GM12878 (cell line): Measurements from ENCODE around the gene CSF1.

Experiments used
- EP300 ChIP-seq, 2 experiments: fragments of 150-350 bp in 1 of 2; IDR thresholded peaks; 2 replicates each; pipeline ENCODE4 v1.6.1; 2011 to 2012; ENCODE audit warnings: low read depth in 2 of 2, low read length in 2 of 2, borderline replicate concordance in 1 of 2, improper control_type of control experiment in 1 of 2, inconsistent platforms in 1 of 2; ENCODE audit not compliant: control insufficient read depth in 1 of 2
- FOS ChIP-seq: IDR thresholded peaks from 3 replicates; pipeline ENCODE4 v1.6.1; 2011; ENCODE audit warnings: borderline replicate concordance; ENCODE audit not compliant: insufficient read length; ENCODE audit errors: extremely low read depth
- HDAC2 ChIP-seq: fragments of 200-600 bp; sonication (generic); IDR thresholded peaks from 2 replicates; pipeline ENCODE4 v1.6.1; 2017
- HDGF ChIP-seq: fragments of 450-650 bp; IDR thresholded peaks from 2 replicates; pipeline ENCODE4 v1.6.1; 2016; ENCODE audit warnings: antibody characterized with exemption
- JUND ChIP-seq: IDR thresholded peaks from 2 replicates; pipeline ENCODE4 v1.6.1; 2012; ENCODE audit warnings: low read depth, mild to moderate bottlenecking, low read length, improper control_type of control experiment, moderate library complexity
- NFYA ChIP-seq: IDR thresholded peaks from 2 replicates; pipeline ENCODE4 v1.6.1; 2011; ENCODE audit warnings: low read depth, mild to moderate bottlenecking, low read length, improper control_type of control experiment, borderline replicate concordance
- POLR2A ChIP-seq: IDR thresholded peaks from 2 replicates; pipeline ENCODE4 v1.6.1; 2011; ENCODE audit warnings: low read depth, mild to moderate bottlenecking, low read length
- RAD21 ChIP-seq: IDR thresholded peaks from 2 replicates; pipeline ENCODE4 v1.6.1; 2011; ENCODE audit warnings: mild to moderate bottlenecking, low read depth, low read length, moderate library complexity; ENCODE audit not compliant: insufficient read depth
- STAT1 ChIP-seq: fragments of 450-650 bp; conservative IDR thresholded peaks from 2 replicates; pipeline ENCODE4 v1.6.1; 2014; ENCODE audit warnings: antibody characterized with exemption, mild to moderate bottlenecking
- ZNF207 ChIP-seq: fragments of 450-650 bp; IDR thresholded peaks from 2 replicates; pipeline ENCODE4 v1.6.1; 2014; ENCODE audit warnings: antibody characterized with exemption, mild to moderate bottlenecking, borderline replicate concordance
- TF ChIP-seq, protein P1 (sequence below): IDR thresholded peaks from 2 replicates; pipeline ENCODE4 v1.6.1; 2012; ENCODE audit warnings: low read depth, low read length, improper control_type of control experiment
- TF ChIP-seq, protein P2 (sequence below), 3 experiments: IDR thresholded peaks in 2 of 3; conservative IDR thresholded peaks in 1 of 3; 2 replicates each; pipeline ENCODE4 v1.5.1; 2011; ENCODE audit warnings: low read depth in 3 of 3, low read length in 3 of 3, mild to moderate bottlenecking in 3 of 3, control low read depth in 2 of 3, moderate library complexity in 2 of 3, inconsistent platforms in 1 of 3, mixed read lengths in 1 of 3; ENCODE audit not compliant: control insufficient read depth in 2 of 3, insufficient read depth in 1 of 3; ENCODE audit errors: extremely low read depth in 1 of 3
- TF ChIP-seq, protein P3 (sequence below): fragments of 450-650 bp; conservative IDR thresholded peaks from 2 replicates; pipeline ENCODE4 v1.6.1; 2017; ENCODE audit warnings: mild to moderate bottlenecking, moderate library complexity
- TF ChIP-seq, protein P4 (sequence below): fragments of 450-650 bp; formaldehyde crosslinking; IDR thresholded peaks from 2 replicates; pipeline ENCODE4 v1.5.0; 2022; ENCODE audit warnings: mild to moderate bottlenecking, missing genetic modification characterization

DNA sequence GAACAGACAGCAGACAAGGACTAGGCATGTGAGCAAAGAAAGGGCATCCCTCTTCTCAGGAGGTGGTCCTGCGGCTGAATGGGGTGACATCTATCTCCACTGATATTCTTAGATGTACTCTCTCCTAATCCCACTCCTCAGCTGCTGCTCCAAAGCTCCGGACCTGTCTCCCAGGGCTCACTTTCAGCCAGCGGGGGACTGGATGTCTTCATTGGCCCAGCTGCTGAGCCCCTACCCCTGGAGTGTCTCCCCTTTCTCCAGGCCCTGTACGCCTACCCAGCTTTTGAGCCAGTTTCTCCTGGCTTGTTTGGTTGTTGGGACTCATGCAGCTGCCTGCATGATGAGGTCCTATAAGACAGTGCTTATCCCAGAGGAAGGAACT, 28.8 kb upstream of the CSF1 start:
- TF ChIP-seq EP300 (IDR thresholded peaks at IDR 0.05; ENCODE audit: borderline replicate concordance in 1 of 2, control insufficient read depth in 1 of 2, low read depth in 2 of 2, low read length in 2 of 2) = no peak
- no peak for TF ChIP-seq JUND
- TF ChIP-seq HDGF = no peak
- TF ChIP-seq POLR2A = no peak
- no peak for TF ChIP-seq FOS
- TF ChIP-seq, protein P1, sequence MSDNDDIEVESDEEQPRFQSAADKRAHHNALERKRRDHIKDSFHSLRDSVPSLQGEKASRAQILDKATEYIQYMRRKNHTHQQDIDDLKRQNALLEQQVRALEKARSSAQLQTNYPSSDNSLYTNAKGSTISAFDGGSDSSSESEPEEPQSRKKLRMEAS = no peak
- TF ChIP-seq, protein P2, sequence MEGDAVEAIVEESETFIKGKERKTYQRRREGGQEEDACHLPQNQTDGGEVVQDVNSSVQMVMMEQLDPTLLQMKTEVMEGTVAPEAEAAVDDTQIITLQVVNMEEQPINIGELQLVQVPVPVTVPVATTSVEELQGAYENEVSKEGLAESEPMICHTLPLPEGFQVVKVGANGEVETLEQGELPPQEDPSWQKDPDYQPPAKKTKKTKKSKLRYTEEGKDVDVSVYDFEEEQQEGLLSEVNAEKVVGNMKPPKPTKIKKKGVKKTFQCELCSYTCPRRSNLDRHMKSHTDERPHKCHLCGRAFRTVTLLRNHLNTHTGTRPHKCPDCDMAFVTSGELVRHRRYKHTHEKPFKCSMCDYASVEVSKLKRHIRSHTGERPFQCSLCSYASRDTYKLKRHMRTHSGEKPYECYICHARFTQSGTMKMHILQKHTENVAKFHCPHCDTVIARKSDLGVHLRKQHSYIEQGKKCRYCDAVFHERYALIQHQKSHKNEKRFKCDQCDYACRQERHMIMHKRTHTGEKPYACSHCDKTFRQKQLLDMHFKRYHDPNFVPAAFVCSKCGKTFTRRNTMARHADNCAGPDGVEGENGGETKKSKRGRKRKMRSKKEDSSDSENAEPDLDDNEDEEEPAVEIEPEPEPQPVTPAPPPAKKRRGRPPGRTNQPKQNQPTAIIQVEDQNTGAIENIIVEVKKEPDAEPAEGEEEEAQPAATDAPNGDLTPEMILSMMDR (IDR thresholded peaks at IDR 0.05 in 2 of 3, conservative IDR thresholded peaks at IDR 0.05 in 1 of 3; ENCODE audit: control insufficient read depth in 2 of 3, extremely low read depth in 1 of 3, insufficient read depth in 1 of 3, low read depth in 3 of 3, low read length in 3 of 3) = no peak
- TF ChIP-seq ZNF207 = no peak
- TF ChIP-seq, protein P3, sequence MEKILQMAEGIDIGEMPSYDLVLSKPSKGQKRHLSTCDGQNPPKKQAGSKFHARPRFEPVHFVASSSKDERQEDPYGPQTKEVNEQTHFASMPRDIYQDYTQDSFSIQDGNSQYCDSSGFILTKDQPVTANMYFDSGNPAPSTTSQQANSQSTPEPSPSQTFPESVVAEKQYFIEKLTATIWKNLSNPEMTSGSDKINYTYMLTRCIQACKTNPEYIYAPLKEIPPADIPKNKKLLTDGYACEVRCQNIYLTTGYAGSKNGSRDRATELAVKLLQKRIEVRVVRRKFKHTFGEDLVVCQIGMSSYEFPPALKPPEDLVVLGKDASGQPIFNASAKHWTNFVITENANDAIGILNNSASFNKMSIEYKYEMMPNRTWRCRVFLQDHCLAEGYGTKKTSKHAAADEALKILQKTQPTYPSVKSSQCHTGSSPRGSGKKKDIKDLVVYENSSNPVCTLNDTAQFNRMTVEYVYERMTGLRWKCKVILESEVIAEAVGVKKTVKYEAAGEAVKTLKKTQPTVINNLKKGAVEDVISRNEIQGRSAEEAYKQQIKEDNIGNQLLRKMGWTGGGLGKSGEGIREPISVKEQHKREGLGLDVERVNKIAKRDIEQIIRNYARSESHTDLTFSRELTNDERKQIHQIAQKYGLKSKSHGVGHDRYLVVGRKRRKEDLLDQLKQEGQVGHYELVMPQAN = no peak
- no peak for TF ChIP-seq RAD21
- no peak for TF ChIP-seq NFYA
- TF ChIP-seq, protein P4, sequence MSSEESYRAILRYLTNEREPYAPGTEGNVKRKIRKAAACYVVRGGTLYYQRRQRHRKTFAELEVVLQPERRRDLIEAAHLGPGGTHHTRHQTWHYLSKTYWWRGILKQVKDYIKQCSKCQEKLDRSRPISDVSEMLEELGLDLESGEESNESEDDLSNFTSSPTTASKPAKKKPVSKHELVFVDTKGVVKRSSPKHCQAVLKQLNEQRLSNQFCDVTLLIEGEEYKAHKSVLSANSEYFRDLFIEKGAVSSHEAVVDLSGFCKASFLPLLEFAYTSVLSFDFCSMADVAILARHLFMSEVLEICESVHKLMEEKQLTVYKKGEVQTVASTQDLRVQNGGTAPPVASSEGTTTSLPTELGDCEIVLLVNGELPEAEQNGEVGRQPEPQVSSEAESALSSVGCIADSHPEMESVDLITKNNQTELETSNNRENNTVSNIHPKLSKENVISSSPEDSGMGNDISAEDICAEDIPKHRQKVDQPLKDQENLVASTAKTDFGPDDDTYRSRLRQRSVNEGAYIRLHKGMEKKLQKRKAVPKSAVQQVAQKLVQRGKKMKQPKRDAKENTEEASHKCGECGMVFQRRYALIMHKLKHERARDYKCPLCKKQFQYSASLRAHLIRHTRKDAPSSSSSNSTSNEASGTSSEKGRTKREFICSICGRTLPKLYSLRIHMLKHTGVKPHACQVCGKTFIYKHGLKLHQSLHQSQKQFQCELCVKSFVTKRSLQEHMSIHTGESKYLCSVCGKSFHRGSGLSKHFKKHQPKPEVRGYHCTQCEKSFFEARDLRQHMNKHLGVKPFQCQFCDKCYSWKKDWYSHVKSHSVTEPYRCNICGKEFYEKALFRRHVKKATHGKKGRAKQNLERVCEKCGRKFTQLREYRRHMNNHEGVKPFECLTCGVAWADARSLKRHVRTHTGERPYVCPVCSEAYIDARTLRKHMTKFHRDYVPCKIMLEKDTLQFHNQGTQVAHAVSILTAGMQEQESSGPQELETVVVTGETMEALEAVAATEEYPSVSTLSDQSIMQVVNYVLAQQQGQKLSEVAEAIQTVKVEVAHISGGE (CRISPR knock-in tag) = no peak
- no peak for TF ChIP-seq STAT1
- no peak for TF ChIP-seq HDAC2
